CD4-positive, alpha-beta T cell treated with Interleukin-12 subunit alpha and Interleukin-12 subunit beta, for 1 hour (primary cell): ENCODE measurements around the gene MYO5B.
A peak's percentile ranks its signal among the peaks of the same experiment; 100 is the strongest.

Experiments used
- DNase-seq: peaks from one replicate; pipeline ENCODE4 v3.0.0-alpha.2; 2020

The MYO5B gene

DNA sequence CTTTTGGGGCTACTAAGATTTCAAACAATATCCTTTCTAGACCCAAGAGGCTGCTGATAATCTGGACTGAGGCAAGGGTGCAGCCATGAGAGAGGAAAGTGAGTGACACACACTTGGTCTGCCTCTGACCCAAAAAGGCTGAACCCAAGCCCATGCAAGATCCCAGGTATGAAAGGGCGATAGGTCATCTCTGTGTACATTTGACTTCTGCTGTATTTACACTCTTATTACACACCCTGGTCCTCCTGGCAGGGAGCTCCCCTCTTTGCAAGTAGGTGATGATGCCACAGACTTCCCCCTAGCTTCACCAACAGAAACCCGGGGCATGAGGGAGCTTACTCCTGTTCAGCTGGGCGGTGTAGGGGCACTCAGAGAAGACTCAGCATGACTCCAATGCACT is 319.8 kb downstream of the MYO5B start:
- DNase-seq: no peak

DNA sequence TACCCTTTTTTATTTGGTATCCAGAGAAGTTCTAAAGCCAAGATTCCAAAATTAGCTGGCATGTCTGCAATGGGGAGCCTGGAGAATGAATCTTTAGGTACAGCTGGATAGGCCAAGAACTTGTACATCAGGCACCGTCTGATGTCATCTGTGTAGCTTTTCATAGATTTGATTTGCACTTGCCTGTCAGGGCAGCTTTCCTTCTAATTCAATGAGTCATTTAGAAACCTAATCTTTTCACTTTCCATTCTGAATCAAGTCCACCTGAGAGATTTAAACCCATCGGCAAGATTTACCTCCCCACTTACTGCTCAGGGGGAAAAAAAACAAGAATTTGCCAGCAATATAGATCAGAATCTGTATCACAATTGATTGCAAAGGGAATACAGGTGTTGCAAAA is 320.7 kb downstream of the MYO5B start:
- no peak for DNase-seq

DNA sequence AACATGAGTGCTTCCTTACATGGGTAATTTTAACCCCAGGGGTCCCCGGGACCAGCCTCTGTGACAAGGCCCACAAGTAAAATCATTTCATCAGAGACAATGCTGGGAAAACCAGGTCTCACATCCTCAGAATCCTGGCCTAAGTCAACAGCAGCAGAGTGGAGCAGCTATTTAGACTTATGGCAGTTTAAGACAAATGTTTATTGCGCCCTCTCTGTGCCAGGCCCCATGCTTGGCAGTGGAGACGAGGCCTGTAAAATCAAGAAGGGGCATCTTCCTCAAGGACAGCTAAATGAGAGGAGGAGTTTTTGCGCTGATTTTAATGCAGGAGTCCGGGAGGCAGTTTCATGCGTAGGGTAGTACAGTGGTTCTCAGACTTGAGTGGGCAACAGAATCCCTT is 325.6 kb downstream of the MYO5B start:
- DNase-seq: no peak

DNA sequence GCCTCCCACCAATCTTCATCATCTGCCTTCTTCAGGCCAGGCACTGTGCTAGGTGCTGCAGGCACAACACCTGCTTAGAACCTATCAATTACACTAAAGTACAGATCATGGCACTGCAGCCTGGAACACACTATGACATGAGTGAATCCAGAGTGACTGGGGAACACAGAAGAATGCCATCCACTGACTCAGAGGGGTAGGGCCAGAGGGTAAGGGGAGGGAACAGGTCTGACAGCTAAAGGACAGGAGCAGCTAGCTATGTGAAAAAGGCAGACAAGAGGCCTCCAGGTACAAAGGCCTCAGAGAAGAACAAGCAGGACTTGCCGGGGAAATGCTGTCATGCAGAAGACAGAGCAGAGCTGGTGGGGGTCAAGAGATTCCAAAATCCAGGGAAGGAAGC is 328.3 kb downstream of the MYO5B start:
- DNase-seq: no peak

DNA sequence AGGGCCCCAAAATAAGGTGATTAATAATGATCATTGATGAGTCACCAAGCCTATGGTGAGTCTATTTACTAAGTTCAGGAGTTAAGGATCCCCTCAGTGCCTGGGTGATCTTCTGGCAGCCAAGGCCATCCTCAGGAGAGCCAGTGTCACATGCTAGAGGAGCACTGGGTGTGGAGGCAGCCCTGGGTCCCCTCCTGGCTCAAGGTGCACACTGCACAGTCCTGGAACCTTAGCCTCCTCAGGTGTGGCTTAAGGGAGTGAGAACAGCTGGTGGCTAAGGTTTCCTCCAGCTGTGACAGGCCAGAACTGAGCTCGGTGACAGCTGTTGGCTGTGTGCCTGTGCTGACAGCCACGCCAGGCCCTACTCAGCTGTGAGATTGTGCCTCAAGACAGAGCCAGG is 329.5 kb downstream of the MYO5B start:
- DNase-seq: no peak

DNA sequence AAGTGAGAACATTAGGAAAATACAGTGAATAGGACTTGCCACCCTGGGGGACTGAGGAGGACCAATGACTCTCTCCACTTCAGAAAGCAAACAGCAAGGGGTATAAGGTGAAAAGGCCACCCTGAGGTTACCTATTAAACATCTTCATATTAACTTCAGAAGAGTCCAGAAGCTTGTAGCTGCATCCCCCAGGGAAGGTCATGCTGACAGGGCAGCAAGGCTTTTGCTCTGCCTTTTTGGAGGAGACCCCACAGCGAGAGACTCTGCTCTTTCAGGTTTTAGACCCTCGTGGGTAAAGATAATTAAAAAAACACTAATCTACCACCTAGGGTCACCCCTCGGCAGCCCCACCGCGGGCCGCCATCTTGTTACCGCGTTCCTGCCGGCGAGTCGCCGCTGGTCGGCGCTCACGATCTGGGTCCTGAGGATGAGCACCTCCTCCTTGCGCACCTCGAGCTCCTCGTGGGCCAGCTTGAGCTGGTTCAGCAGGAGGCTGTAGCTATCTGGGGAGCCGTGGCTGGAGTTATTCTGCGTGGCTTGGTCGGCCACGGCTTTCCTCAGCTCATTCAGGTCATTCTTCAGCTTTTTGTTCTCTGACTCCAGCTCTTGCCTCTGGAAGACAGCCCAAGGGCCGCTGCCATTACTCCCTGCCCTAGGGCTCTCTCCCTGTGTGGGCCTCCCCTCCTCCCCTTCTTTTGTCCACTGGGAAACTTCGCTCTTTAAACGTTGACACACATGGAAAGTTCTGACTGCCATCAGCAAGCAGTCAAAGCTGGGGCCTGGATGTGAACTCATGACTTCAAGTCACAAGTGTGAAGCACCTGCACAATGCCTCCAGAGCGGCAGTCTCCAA is 331.0 kb downstream of the MYO5B start:
- DNase-seq: no peak

DNA sequence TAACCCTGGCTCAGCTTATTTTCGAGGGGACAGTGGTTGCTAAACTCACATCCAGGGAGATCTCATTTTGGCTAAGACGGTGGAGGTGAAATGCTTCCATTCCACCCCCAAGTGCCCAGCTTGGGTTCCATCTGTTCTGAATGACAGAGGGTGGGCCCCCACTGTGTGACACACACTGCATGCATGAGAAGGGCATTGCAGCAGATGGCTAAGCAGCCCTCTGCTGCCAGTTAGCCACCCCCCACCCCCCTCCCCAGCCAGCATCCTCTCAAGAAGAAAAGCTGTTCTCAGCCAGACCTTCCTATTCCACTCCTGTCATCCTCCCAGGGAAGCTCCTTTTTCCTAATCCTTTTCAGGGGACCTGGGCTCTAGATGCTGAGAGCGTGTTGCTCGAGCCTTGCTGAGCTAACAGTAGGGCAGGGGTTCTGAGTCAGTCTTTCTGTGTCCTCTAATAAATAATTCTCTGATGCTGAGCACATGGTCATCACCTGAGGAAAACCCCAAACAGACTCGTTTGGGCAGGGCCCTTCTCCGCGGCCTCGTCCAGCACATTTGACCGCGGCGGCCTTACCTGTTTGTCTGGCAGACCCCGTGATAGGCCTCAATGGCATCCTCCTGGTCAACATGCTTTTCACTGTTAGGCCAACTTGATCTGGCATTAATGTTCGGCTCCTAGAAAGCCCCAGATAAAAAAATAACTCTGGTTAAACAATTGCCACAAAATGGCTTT is 332.1 kb downstream of the MYO5B start:
- DNase-seq: no peak

DNA sequence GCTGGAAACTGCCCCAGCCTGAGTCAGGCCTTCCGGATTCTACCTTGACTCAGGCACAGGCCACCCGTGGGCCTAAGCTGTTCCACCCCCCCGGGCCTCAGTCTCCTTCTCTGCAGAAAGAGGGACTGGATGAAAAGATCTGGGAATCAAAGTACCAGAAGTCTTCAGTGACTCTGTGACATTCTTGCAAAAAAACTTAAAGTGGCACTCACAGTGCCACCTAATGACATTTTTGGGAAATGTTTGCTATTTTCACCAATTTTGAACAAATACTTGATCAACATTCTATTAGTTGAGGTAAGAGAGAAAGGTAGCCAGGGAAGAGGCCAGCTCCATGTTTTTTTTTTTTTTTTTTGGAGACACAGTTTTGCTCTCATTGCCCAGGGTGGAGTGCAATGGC is 333.3 kb downstream of the MYO5B start:
- DNase-seq: peak; percentile 20

DNA sequence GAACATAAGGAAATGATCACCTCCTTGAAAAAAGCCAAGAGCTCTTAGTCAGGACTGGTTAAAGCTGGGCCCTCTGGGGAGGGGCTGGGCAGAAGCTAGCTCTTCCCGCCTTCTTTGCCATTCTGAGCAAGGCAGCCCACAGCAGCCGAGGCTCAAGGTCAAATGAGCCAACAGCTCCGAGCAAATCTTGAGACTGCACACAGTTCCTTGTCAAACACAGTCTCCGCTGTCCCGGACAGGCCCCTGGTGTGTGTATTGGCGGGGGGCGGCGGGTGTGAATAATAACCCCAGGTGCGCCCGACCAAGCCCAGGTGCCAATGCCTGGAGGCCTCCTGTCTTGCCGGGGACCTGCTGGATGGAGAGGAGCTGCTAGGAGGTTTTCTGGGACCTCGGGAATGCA is 335.2 kb downstream of the MYO5B start:
- no peak for DNase-seq

DNA sequence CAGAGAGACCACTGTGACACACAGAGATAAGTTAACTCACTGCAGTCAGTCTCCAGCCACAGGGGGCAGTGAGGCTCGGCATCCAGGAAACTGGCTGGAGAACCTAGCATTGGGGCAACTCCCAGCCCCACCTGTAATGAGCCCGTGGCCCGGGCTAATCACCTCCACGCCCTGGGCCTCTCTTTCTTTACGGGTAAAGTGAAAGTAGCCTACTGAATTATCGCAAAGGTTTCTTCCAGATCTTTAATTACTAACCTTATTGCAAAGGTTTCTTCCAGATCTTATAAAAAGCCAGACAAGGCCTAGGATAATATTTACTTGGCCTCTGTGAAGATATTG is 336.0 kb downstream of the MYO5B start:
- no peak for DNase-seq

DNA sequence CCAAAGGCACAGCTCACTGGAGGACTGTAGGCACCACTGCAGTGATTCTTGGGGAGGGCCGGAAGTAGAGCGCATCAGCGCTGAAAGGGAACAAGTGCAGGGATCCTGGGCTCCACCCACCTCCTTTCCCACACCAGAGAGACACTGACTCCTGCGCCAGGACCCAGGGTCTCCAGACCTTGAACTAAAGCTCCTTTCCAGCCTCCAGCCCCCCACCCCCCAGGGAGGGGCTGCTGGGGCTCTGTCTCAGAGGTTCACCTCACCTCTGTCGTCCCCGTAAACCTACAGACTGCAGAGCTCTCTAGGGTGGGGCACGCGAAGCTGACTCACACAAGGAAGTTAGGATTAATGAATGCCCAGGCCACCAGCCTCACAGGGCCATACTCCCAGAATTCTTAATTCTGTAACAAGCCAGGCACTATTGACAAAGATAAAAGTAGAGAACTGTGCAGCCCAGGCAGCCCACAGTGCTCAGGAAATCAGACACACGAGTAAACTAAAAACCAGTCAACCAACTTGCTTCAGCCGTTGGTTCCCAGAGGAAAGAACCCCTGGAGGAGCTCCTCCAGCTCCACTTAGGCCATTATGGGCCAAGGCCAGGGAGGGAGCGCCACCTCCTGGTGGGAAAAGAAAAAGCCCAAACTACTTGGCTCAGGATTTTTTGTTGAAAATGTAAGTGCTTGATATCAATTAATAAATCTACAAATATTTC is 336.5 kb downstream of the MYO5B start:
- DNase-seq: peak; percentile 57

DNA sequence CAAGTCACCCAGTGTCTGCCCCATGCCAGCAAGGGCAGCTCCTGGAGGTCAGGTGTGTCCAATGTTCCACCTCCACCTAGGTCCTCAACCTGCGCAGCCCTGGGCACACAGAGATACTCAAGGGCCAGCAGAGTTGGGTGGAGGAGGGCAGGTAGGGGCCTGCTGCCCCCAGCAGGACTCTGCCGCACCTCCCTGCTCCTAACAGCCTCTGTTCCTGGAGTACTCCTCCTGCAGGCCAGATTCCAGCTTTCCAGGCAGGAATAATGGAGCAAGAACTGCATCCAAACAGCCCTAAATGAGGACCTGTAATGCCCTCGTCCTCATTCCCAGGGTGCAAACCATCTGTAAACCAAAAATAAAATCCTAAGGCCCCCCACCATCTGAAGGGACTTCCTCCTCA is 337.2 kb downstream of the MYO5B start:
- no peak for DNase-seq

DNA sequence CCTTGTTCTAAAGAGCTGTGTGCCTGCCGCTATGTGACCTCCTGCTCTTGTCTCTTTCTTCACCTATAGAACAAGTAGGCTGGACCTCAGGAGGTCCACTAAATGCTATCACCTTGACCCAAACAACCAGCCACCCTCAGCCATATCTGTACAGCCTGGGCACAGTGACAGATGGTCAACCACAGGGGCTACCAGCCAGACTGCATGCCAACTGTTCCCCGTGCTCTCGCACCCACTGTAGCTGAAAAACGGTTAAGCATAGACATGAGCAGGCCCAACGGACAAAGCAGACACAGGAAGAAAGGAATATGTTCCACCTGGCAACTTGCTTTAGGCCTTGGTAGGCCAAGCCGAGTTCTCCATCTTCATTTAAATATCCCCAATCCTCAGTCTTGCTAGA is 338.5 kb downstream of the MYO5B start:
- DNase-seq: no peak

DNA sequence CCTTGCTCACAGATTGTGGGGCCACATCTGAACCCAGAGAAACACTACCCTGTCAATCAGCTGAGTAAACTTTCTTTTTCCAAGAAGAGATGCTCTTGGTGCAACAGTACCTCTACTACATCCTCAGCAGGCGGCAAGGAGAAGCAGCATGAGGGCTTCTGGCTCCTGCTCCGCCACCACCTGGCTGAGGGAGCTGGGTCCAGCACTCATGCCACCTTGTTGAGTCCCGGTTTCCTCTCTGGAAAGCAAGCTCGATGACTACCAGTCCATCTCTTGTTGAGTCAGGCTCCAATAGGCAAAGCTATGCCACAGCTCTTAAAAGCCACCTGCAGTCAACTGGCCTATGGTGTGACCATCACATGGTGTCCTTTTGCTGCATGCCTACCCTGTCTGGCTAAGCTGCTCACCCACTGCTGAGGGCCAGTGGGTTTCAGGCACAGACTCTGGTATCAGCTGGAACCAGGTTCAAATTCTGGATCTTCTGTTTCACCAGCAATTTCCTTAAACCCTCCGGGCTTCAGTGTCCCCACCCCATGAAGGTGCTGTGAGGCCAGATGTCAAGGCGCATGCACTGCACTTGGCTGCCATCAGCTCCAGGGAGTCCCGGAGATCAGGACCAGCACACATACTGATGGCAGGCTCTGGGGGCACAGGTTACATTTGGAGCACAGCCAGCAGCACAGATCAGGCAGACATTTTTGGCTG is 339.1 kb downstream of the MYO5B start:
- DNase-seq: no peak

DNA sequence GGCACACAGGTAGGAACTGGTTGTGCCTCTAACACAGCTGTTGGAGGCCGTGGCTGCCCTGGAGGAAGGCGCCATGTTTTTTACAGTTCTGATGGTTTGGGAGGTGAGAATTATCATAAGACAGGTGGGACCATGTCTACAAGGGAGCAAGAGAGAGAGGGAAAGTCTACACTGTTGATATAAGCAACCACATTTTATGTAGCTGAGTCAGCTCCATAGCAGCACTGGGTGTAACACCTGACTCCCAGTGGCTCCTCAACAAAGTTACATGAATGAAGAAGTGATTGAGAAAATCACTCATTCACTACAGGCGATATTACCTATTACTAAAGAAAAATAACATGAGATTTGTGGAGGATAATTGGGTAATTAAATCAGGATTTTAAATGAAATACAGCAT is 340.3 kb downstream of the MYO5B start:
- no peak for DNase-seq

DNA sequence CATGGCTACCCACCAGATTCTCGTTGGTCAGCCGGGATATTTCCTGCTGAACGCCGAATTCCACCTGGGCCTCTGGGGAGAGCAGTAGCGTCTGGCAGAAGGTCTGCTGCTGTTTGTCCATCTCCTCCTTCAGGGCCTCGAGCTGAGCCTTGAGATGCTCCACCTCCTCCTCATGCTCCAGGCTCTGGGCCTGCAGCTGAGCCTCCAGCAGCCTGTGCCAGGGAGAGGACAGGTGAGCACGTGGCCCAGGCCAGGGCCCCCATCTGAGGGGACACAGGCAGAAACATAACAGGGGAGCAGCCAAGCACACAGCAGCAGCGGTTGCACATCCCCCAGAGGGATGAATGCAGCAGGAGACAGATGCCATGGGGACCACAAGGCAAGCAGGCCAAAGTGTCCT is 341.5 kb downstream of the MYO5B start:
- no peak for DNase-seq

DNA sequence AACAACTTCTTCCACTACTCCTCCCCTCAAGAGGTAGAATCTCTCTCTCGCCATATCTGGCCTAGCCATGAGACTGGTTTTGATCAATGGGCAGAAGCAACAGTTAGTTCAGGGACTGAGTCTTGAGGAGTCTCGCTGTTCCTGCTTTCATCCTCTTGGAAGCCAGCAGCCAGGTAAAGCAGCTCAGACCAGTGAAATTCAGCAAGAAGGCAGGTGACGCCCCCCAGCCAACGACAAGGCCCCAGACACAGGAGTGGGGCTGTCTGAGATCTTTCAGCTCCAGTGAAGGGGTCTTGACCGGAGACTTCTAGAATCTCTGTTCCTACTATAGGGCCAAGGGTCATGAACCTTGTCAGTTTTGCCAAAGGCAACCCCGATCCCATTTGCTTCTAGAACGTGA is 341.9 kb downstream of the MYO5B start:
- no peak for DNase-seq

DNA sequence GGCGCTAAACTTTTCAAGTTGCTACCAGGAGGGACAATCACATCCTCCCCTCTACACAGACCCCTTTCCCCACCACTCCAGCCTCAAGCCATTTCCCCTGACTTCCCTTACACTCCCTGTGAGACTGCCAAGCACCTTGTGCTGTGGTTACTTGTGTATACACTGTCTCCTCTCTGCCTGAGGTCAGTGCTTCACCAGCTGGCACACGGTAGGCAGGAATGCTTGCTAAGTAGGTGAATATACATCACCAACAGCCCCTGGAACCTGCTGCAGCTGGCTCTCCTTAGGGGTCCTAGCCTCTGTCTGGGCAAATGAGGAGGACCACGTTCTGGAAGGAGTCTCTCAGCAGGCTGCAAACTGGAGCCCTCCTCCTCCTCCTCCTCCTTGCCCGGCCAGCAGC is 343.3 kb downstream of the MYO5B start:
- DNase-seq: no peak

DNA sequence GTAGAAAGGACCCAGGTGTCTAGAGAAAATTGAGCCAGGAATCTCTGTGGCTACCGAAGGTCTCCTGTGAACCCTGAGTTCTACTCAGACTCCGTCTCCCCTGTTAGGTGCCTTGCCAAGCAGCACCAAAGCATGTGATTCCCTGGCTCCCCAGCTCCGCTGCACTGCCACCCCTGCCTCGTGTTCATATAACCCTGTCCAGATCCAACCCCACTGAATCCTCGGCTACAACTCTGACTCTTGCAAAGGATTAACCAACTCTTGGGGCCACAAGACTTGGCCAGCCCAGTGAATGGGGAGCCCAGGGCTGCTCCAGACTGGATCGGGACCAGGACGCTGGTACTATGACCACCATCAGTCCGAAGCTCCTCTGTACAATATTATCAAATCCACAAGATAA is 344.3 kb downstream of the MYO5B start:
- DNase-seq: no peak

DNA sequence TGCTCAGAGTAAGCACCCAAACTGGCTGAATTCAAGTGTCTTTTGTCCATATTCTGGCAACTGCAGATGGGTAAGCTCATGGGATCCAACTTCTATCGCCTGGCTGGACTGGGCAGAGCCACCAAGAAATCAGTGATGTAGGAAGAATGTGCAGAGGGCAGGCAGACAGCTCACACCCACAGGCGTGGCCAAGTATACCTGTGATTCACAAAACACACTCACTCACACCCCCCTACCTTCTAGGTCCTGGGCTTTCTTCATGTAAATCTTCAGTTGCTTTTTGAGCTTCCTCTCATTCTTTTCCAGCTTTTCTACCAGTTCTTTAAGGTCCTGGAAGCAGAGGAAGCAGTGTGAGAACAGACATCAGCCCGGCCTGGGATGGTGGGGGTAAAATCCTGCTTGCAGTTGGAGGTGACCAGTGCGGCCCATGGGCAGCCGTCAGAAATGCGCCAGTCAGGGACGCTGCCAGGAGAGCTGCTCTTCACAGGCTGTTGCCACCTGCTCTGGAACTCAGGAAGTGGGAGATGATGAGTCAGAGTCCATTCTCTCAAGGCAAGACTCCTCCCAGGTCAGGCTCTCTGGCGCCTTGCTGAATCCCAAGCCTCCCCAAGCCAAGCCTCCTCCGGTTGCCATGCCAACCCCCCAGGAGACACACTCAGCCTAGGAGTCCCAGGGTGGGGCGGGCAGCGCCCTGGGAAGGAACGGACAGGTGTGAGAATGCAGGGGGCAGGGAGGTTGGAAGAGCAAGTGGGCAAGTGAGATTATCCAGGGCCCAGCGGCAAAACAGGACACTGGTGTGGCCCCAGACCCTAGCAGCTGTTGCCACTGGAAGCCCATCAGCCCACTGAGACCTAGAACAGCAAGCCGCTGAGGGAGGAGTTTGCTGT is 345.4 kb downstream of the MYO5B start:
- DNase-seq: no peak

DNA sequence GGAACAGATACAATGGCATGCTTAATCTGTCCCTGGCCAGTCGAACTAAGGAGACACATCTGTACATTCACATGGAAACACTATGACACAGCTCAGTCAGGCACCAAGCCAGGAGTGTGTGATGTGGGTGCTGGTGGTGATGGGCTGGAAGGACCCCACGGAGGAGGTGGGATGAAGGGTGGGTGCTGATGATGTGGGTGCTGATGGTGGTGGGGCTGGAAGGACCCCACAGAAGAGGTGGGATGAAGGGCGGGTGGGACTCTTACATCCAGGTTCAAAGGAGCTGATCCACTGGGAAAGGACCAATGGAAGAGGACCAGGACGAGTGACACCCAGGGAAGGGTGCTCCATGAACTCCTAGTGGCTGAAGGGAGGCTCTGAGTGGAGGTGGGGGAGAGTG is 346.8 kb downstream of the MYO5B start:
- DNase-seq: no peak

DNA sequence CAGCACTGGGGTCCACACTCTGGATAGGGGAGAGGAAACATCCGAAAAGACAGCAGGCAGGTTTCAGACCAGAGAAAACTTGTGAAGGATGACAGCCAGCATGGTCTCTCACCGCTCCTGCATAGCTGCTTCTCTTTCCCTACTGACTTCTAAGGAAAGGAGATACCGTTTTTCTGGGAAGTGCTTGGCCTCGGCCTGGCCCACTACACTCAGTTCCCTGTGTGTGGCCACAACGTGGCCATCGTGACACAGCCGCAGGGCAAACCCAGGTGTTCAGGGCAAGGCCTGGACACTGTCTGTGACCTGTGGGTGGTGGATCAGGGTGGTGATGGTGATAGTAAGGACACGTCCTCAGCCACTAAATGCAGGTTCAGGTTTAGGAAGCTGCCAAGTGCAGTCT is 347.4 kb downstream of the MYO5B start:
- no peak for DNase-seq
